ENCODE results near the gene DAAM1.

DAAM1 gene

DNA sequence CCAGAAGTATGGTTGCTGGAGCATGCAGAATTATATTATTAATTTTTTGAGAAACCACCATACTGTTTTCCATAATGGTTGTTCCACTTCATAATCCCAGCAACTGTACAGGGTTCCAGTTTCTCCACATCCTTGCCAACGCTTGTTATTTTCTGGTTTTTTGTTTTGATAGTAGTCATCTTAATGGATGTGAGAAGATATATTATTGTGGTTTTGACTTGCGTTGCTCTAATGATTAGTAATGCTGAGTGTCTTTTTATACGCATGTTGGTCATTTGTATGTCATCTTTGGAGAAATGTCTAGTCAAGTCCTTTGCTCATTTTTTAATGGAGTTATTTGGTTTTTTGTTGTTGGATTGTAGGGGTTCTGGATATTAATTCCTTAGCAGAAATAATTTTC is 58.1 kb downstream of the DAAM1 start:
- DNase-seq (ENCODE audit: extremely low spot score) = no peak
- POLR2A ChIA-PET = no interaction called here
- TF ChIP-seq NFRKB (IDR thresholded peaks at IDR 0.05) (no peak), LEF1 (IDR thresholded peaks at IDR 0.05; ENCODE audit: borderline replicate concordance) (no peak)
- CTCF ChIA-PET = no interaction called here

DNA sequence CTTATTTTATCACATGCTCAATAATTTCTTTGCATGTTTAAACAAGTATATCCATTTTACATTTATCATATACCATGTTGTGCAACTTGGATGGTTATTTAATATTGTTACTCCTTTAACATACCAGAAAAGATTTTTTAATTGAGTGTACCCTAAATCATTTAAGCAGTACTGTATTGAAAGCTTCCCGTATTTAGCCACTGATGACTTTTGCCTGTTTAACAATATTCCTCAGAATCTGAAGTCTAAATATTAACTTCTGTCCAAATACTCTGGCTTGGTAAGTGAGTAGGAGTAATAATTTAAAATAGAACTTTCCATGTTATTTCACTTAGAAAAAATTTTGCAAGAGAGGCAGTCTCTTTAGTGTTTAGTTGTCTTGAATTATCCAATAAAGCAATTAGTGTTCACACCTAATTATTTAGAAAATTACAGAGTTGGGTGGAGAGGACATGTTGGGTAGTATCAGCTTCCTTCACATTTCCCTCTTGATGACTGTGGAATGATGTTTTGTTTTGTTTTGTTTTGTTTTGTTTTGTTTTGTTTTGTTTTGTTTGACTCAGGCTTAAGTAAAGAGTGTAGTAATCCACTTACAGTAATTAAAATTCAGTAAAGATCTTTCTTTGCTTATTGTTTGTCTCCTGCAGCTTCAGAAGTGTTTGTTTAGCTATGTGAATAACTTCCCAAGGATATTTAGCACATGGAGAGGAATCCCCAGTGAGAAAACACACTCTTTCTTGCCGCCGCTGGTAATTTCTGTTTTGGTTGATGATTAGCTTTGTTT is 59.5 kb downstream of the DAAM1 start:
- ChIA-PET CTCF (no interaction called here), POLR2A (no interaction called here)
- no peak for TF ChIP-seq ARNT (IDR thresholded peaks at IDR 0.05)
- no peak for TF ChIP-seq SP1 (IDR thresholded peaks at IDR 0.05)
- TF ChIP-seq FOXK2 (IDR thresholded peaks at IDR 0.05) = no peak
- TF ChIP-seq NFRKB (IDR thresholded peaks at IDR 0.05) = no peak
- no peak for TF ChIP-seq TARDBP (IDR thresholded peaks at IDR 0.05)
- TF ChIP-seq HDGF (IDR thresholded peaks at IDR 0.05; ENCODE audit: borderline replicate concordance) = no peak
- TF ChIP-seq BHLHE40 (IDR thresholded peaks at IDR 0.05; ENCODE audit: borderline replicate concordance) = no peak
- TF ChIP-seq CTBP1 (IDR thresholded peaks at IDR 0.05; ENCODE audit: borderline replicate concordance) = no peak
- TF ChIP-seq ELF4 (IDR thresholded peaks at IDR 0.05) = no peak
- TF ChIP-seq L3MBTL2 (conservative IDR thresholded peaks at IDR 0.05) = no peak
- TF ChIP-seq ZNF384 (IDR thresholded peaks at IDR 0.05) = no peak
- TF ChIP-seq LEF1 (IDR thresholded peaks at IDR 0.05; ENCODE audit: borderline replicate concordance) = no peak
- DNase-seq (ENCODE audit: extremely low spot score) = no peak

DNA sequence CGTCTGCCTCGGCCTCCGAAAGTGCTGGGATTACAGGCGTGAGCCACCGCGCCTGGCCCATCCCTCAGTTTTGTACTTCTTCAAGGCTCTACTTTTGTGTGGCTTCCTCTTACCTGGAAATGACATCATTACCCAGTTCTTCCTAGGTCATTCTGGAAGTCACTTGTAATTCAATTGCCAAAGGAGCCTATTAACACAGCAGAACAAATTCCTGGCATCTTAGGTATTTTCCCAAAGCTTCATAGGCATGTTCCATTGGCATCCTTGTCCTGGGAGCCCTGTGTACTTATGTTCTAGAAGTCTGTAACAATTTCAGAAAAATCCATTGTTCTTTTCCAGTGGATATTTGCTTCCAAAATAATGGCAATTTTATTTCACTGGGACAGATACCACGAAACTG is 60.6 kb downstream of the DAAM1 start:
- POLR2A ChIA-PET = no interaction called here
- no peak for DNase-seq (ENCODE audit: extremely low spot score)
- no peak for TF ChIP-seq TARDBP (IDR thresholded peaks at IDR 0.05)
- TF ChIP-seq HDGF (IDR thresholded peaks at IDR 0.05; ENCODE audit: borderline replicate concordance) = no peak
- no peak for TF ChIP-seq L3MBTL2 (conservative IDR thresholded peaks at IDR 0.05)
- no peak for TF ChIP-seq BHLHE40 (IDR thresholded peaks at IDR 0.05; ENCODE audit: borderline replicate concordance)
- no peak for TF ChIP-seq ELF4 (IDR thresholded peaks at IDR 0.05)
- no peak for TF ChIP-seq SP1 (IDR thresholded peaks at IDR 0.05)
- TF ChIP-seq FOXM1 (IDR thresholded peaks at IDR 0.05; ENCODE audit: borderline replicate concordance) = no peak
- TF ChIP-seq NFRKB (IDR thresholded peaks at IDR 0.05) = no peak
- TF ChIP-seq FOXA1 (IDR thresholded peaks at IDR 0.05) = no peak
- TF ChIP-seq ZNF384 (IDR thresholded peaks at IDR 0.05) = no peak
- no peak for TF ChIP-seq LEF1 (IDR thresholded peaks at IDR 0.05; ENCODE audit: borderline replicate concordance)
- TF ChIP-seq ARNT (IDR thresholded peaks at IDR 0.05) = no peak
- CTCF ChIA-PET = no interaction called here

DNA sequence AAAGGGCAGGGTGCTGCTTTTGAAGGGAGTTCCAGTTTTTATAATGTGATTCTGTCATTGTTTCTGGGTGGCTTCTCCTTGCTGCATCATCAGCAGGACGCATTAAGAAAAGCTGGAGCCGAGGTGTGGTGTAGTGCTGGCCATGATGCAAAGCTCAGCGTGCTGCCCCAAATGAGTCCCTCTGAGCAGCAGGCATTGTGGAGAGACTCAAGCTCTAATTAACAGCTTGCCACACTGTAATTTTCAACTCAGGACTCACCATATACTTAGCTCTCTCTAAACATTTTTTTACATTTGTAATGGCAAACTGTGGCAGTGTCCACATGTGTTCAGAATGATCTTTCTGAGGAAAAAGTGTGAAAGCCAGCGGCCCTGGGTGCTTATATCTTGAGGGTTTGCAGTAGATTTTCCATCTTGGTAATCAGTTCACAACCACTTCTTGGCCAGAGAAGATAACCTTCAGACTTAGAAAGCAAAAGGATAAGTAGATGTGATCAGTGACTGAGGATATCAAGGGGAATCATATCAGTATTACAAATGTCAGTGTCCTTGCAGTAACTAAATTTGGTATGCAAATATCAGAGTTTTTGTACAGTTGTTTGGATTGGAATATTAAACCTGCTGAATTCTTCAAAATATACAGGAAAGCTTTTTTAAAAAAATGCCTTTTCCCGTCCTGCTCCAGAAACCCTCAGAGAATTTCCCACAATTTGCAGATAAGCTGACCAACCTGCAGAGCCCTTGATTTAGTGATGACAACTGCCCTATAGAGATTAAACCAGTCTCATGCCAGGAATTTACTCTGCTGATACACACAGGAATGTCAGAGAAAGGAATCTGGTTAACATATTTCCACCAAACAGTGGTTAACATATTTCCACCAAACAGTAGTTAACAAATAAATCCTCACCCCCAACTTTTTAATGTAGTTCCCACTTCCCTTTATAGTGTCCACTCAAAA is 63.6 kb downstream of the DAAM1 start:
- DNase-seq (ENCODE audit: extremely low spot score) = no peak
- POLR2A ChIA-PET = no interaction called here
- TF ChIP-seq LEF1 (IDR thresholded peaks at IDR 0.05; ENCODE audit: borderline replicate concordance) (no peak), ARNT (IDR thresholded peaks at IDR 0.05) (no peak), ZNF384 (IDR thresholded peaks at IDR 0.05) (no peak), FOXK2 (IDR thresholded peaks at IDR 0.05) (no peak), NFRKB (IDR thresholded peaks at IDR 0.05) (no peak), ELF4 (IDR thresholded peaks at IDR 0.05) (no peak), TARDBP (IDR thresholded peaks at IDR 0.05) (no peak), SUZ12 (IDR thresholded peaks at IDR 0.05) (no peak), FOXA1 (IDR thresholded peaks at IDR 0.05) (no peak), L3MBTL2 (conservative IDR thresholded peaks at IDR 0.05) (no peak)
- TF ChIP-seq, protein P1, sequence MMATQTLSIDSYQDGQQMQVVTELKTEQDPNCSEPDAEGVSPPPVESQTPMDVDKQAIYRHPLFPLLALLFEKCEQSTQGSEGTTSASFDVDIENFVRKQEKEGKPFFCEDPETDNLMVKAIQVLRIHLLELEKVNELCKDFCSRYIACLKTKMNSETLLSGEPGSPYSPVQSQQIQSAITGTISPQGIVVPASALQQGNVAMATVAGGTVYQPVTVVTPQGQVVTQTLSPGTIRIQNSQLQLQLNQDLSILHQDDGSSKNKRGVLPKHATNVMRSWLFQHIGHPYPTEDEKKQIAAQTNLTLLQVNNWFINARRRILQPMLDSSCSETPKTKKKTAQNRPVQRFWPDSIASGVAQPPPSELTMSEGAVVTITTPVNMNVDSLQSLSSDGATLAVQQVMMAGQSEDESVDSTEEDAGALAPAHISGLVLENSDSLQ (IDR thresholded peaks at IDR 0.05) = no peak
- CTCF ChIA-PET = interaction anchor here (1.0 to 1.4 kb wide), 2 partner anchors 23 to 79 kb away, joined by 3 read pairs; no protein-coding TSS in a partner anchor

DNA sequence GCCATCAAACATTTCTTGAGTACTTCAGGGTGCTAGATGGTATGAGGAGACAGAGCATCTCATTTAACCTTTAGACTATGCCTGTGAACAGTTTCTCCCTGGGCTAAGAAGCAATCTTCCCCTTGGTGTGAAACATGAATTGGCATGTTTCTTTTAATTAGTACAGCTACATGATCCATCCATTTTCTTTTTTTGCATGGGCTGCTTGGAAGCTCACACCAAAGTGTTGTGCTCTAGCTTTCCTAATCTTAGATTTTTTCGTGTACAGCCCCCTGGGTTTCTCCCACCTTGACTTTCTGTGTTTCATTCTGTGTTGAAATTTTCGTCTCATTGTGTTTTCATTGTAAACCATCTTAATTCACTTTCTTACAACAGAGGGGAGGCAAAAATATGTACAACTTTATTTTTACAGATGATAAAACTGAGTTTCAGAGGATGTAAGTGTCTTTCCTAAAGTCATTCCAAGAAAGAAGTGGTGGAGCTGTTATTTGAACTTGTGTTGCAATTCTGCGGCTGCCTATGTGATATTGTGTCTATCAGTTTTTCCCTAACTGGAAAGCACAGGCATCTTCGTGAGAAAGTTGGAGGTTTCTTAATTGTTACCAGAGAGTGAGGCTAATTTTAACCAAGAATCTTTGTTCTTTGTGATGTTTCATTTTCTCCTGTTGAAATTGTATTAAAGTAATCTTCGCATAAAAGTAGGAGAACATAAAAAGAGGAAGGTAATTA is 64.5 kb downstream of the DAAM1 start:
- ChIA-PET POLR2A (no interaction called here), CTCF (interaction anchor here (1.0 to 1.4 kb wide), 2 partner anchors 22 to 79 kb away, joined by 3 read pairs; no protein-coding TSS in a partner anchor)
- no peak for DNase-seq (ENCODE audit: extremely low spot score)
- TF ChIP-seq L3MBTL2 (conservative IDR thresholded peaks at IDR 0.05) = no peak
- no peak for TF ChIP-seq TARDBP (IDR thresholded peaks at IDR 0.05)
- TF ChIP-seq, protein P1 (IDR thresholded peaks at IDR 0.05) = no peak
- TF ChIP-seq HDGF (IDR thresholded peaks at IDR 0.05; ENCODE audit: borderline replicate concordance) = no peak
- TF ChIP-seq ARNT (IDR thresholded peaks at IDR 0.05) = no peak
- no peak for TF ChIP-seq FOXA1 (IDR thresholded peaks at IDR 0.05)

DNA sequence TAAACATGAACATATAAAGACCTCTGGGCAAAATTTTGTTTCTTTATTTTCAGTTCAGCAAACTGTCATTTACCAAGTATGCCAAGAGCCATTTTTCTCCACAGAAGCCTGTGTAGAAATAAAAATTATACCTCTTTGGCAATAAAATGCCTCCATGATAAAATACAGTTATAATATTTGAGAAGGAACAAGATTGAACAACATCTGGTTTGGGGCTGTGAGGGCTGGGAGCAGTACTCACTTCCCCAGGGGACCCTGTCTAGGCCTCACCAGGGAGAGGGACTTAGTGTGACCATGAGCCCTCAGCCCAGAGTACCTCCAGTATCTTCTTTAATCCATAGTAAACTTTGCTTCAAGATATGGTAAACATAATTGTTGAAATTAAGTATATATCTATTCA is 65.1 kb downstream of the DAAM1 start:
- no peak for DNase-seq (ENCODE audit: extremely low spot score)
- POLR2A ChIA-PET = no interaction called here
- CTCF ChIA-PET = no interaction called here
- TF ChIP-seq LEF1 (IDR thresholded peaks at IDR 0.05; ENCODE audit: borderline replicate concordance) (no peak), CTBP1 (IDR thresholded peaks at IDR 0.05; ENCODE audit: borderline replicate concordance) (no peak)

Measured in HEK293T (cell line).